Aorta (tissue), 5 donors: Measurements from ENCODE around the gene RAP1GAP2. TPM values are rescaled to one million over a fixed set of nuclear protein-coding genes. Genes with fewer than 3 reads are reported as not detected.
"Not testable (repeated sequence)": the region's sequence is repeated elsewhere in the genome, so short reads cannot be mapped to it uniquely, and the experiment has no call there.

ENCODE experiments used
- ATAC-seq: fragments of 200-7000 bp; cut with Tn5 transposase; one replicate; pipeline ENCODE4 v1.9.1; 2022; ENCODE audit warnings: moderate library complexity; ENCODE audit not compliant: low FRiP score
- DNase-seq, 2 donors: peaks; one replicate each; pipeline ENCODE4 v3.0.0-alpha.2; 2020
- H3K27ac ChIP-seq, 2 donors: one replicate each; pipeline ENCODE4 v1.5.1; 2013; ENCODE audit warnings: low read length in 2 of 2, mild to moderate bottlenecking in 2 of 2, moderate library complexity in 2 of 2, control low read depth in 1 of 2, inconsistent platforms in 1 of 2, low read depth in 1 of 2
- H3K27me3 ChIP-seq, 2 donors: one replicate each; pipeline ENCODE4 v1.6.1; 2013; ENCODE audit warnings: control low read depth in 1 of 2, low read length in 1 of 2, mild to moderate bottlenecking in 1 of 2, moderate library complexity in 1 of 2; ENCODE audit not compliant: insufficient read depth in 2 of 2, control insufficient read depth in 1 of 2
- H3K36me3 ChIP-seq, 2 donors: one replicate each; pipeline ENCODE4 v1.6.1; 2013; ENCODE audit warnings: control low read depth in 1 of 2, low read length in 1 of 2, mild to moderate bottlenecking in 1 of 2; ENCODE audit not compliant: insufficient read depth in 2 of 2, control insufficient read depth in 1 of 2
- H3K4me1 ChIP-seq, 2 donors: one replicate each; pipeline ENCODE4 v1.6.1; 2013; ENCODE audit warnings: low read length in 2 of 2, control low read depth in 1 of 2, mild to moderate bottlenecking in 1 of 2, moderate library complexity in 1 of 2; ENCODE audit not compliant: insufficient read depth in 2 of 2, control insufficient read depth in 1 of 2
- H3K4me3 ChIP-seq, 2 donors: one replicate each; pipeline ENCODE4 v1.5.1; 2013; ENCODE audit warnings: low read length in 2 of 2, control low read depth in 1 of 2, mild to moderate bottlenecking in 1 of 2
- H3K9me3 ChIP-seq: one replicate; pipeline ENCODE4 v1.6.1; 2013; ENCODE audit warnings: mild to moderate bottlenecking, low read length; ENCODE audit not compliant: control insufficient read depth
- WGBS, 2 donors: extraction: QIAGEN DNeasy Blood & Tissue Kit; methylation state at CpG; one replicate each; pipeline ENCODE4 v1.1.7; 2013; 5-methylcytosine and 5-hydroxymethylcytosine counted together
- intact Hi-C, 2 donors: fragments of 100-400 bp; cut with DNase I; formaldehyde crosslinking; loops; one replicate each; pipeline versions ENCODE4 v1.14.2 to v1.15.0; 2022
- polyA plus RNA-seq, 2 donors: library from polyadenylated mRNA; stranded (reverse); fragments of 200-250 nt; gene quantifications; one replicate each; pipeline ENCODE4 v1.2.3, GENCODE V29; 2013
- total RNA-seq, 2 donors: library from RNA; stranded (reverse); fragmentation: NEBNext Ultra II Directional; extraction: Animal tissue kit (Norgen Biotek cat#: 25700); gene quantifications; one replicate each; pipeline ENCODE4 v1.2.1, GENCODE V29; 2021
- donor health status: healthy with polysubstance abuse.
- donor health status: Bipolar disorder and iron deficiency.
- donor health status: DM: no; HTN: no; CAD: no.
- donor health status: DM: no; HTN: no; CAD: no.
- donor health status: DM: yes; HTN: yes; CAD: no.

Gene RAP1GAP2
- total and polyA plus RNA-seq, 4 donors: 2.0 to 7.7 (median 4.2) TPM

- ATAC-seq (no peak), DNase-seq (peak in 1 of 2 donors; percentile 35)
- Histone ChIP-seq H3K4me3 (no peak overlapping the region), H3K27ac (no peak overlapping the region), H3K9me3 (no peaks in the 10 kb centered on the region), H3K4me1 (no peaks in the 10 kb centered on the region), H3K27me3 (no peaks in the 10 kb centered on the region), H3K36me3 (no peaks in the 10 kb centered on the region)
- intact Hi-C loops: no loop called here
- 97 to 99% methylated on average over 6 of the region's 6 CpGs for WGBS, 2 donors
These were observed 198.2 kb downstream of the RAP1GAP2 start for GRCh38 chr17:2994441-2994840.

DNA sequence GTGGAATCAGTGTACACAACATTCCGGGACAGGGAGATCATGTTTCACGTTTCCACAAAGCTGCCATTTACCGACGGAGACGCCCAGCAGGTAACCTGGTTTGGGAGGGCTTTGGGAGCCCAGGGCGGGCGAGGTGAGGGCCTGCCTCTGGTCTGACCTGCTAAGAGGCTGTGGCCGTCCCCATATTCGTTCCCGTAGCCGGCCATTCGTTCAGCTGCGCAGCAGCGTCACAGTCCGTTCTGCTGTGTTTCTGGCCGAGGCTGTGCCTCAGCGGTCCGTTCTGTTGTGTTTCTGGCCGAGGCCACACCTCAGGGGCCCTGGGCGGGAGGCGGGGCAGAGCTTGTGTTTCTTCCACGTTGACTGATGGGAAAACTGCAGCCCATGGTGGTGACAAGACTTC, 199.1 kb downstream of the RAP1GAP2 start:
- H3K9me3 ChIP-seq: no peaks in the 10 kb centered on the region
- ATAC-seq: no peak
- no peaks in the 10 kb centered on the region for H3K36me3 ChIP-seq
- no peak overlapping the region for H3K27ac ChIP-seq
- 91 to 92% methylated on average over 22 of the region's 22 CpGs for WGBS, 2 donors
- no peaks in the 10 kb centered on the region for H3K4me1 ChIP-seq
- DNase-seq: peak in 1 of 2 donors; percentile 31
- no peaks in the 10 kb centered on the region for H3K27me3 ChIP-seq
- H3K4me3 ChIP-seq: no peak overlapping the region
- intact Hi-C loops: no loop called here

GRCh38 chr17:2995886-2996809, 199.9 kb downstream of the RAP1GAP2 start:
- Histone ChIP-seq H3K4me3 (no peak overlapping the region), H3K9me3 (no peaks in the 10 kb centered on the region), H3K27ac (no peak overlapping the region), H3K4me1 (no peaks in the 10 kb centered on the region), H3K36me3 (no peaks in the 10 kb centered on the region), H3K27me3 (no peaks in the 10 kb centered on the region)
- ATAC-seq (no peak), DNase-seq (peak in 1 of 2 donors; percentile 34)
- intact Hi-C loops: no loop called here
- WGBS, 2 donors: 77 to 82% methylated on average over 17 of the region's 17 CpGs

DNA sequence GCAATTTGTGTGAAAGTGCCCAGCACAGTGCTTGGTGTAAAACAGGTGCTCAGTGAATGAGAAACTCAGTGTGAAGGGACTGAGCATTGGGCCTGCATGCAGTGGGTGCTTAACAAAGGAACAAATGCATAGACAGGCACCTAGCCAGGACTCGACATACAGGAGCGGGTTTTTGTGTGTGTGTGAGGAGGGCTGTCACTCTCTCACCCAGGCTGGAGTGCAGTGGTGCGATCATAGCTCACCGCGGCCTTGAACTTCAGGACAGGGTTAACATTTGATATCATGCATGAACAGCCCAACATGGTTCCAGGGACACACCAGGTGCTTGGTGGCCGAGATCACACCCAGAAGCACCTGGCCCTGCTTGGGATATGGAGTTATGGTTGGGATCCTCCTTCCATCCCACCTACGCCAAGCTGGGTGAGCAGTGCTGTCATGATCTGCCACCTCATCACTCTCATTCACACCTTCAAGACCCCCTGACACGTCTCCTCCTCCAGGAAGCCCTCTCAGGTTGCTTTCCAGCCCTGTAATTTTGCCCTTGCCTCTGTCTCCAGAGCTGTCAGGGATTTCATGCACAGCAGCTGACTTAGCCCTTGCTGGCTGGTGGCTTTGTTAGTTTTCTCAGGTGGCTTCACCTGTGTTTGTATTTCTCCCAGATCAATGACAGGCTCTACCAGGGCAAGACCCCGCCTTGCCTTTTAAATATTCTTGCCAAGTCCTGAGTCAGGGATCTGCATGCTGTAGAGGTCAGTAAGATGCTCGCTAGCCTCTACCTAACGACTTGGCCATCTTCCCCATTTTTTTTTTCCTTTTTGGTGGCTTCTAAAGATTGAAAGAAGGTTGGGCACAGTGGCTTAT, 200.8 kb downstream of the RAP1GAP2 start:
- DNase-seq: peak in 1 of 2 donors; percentile 11
- no peak overlapping the region for H3K4me3 ChIP-seq
- 97 to 99% methylated on average over 11 of the region's 11 CpGs for WGBS, 2 donors

GRCh38 chr17:2998469-2998901, 202.2 kb downstream of the RAP1GAP2 start:
- H3K36me3 ChIP-seq, H3K9me3 ChIP-seq, H3K27ac ChIP-seq, H3K27me3 ChIP-seq, H3K4me1 ChIP-seq, ATAC-seq, H3K4me3 ChIP-seq, intact Hi-C loops: not testable (repeated sequence)
- WGBS, 2 donors: 95 to 97% methylated on average over 9 of the region's 9 CpGs
- DNase-seq: peak in 1 of 2 donors; percentile 6

More for the DNA sequence above, 200.8 kb downstream of the RAP1GAP2 start:
- no peaks in the 10 kb centered on the region for H3K36me3 ChIP-seq
- H3K4me1 ChIP-seq: no peaks in the 10 kb centered on the region
- ATAC-seq: no peak
- H3K27me3 ChIP-seq: no peaks in the 10 kb centered on the region
- H3K27ac ChIP-seq: no peak overlapping the region
- intact Hi-C loops: no loop called here
- no peaks in the 10 kb centered on the region for H3K9me3 ChIP-seq

DNA sequence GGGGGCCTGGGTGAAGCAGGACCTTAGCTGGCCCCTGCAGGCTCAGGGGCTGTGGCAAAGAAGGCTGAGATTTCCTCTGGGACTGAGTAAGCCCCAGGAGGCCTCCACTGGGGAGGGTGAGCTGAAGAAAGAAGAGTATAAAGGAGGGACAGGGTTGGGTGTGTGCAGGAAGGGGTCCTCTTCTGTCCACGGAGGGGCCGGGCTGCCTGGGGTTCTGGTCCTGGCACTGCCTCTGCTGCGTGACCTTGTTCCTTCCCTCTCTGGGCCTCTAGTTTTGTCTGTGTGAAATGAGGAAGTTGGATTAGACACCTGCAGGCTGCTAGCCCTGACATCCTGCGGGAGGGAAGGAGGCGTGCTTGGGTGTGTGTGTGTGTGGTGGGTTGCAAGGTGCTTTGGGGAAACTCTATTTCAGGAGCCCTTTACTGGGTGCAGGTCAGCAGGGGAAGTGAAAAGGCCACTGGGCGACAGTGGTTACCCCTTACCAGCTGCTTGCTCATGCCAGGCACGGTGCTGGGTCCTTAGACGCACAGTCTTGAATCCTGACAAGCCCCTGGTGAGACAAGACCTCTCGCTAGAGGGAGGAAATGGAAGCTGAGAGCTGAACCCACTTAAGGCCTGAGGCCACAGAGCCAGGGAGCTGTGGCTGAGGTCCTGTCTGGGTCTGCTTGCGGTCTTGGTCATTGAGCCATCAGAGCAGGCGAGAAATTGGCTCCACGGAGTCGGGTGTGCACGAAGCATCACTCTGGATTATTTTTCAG, 206.5 kb downstream of the RAP1GAP2 start:
- Histone ChIP-seq H3K27me3 (no peaks in the 10 kb centered on the region), H3K9me3 (no peaks in the 10 kb centered on the region), H3K4me3 (no peak overlapping the region), H3K27ac (no peak overlapping the region), H3K4me1 (no peaks in the 10 kb centered on the region), H3K36me3 (no peaks in the 10 kb centered on the region)
- WGBS, 2 donors: 85 to 89% methylated on average over 14 of the region's 14 CpGs
- DNase-seq (peak in 1 of 2 donors; percentile 51), ATAC-seq (no peak)
- intact Hi-C loops: no loop called here

DNA sequence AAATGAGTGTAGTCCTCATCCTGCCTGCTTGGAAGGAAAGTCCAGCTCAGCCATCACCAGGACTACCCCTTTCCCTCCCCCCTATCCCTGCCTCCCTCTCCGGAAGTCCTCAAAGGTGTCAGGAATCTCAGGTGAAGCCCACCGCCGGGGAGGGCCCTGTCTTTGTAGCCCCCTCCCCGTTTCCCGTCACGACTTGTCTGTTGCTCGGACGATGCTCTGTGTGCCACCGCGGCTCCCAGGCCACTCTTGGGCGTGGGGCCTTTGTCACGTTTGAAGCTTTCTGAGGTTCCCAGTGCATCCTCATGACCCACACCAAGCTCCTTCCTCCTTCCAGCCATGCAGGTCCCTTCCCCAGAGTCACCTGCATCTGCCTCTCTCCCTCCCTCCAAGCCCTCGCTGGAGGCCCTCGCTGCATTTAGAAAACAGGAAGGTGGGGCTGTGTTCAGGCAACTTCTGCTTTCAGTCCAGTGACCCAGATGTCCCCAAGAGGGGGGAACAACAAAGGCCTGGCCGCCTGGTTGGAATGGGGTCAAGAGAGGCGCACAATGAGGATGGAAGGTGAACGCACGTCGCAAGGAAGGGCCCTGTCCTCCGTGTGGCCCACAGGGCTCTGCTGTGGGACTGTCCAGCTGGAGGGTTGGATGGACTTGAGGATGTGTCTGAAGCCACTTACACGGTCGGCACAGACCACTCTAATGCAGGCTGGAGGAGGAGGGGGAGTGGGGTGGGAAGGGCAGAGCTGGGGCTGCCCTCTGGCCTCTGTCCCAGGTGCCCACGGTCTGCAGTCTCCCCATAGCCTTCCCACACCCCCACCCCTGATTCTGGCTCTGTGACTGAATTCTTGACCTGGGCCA, 207.3 kb downstream of the RAP1GAP2 start:
- ATAC-seq (peak; percentile 19), DNase-seq (peak in 1 of 2 donors; percentile 72)
- Histone ChIP-seq H3K4me1 (no peaks in the 10 kb centered on the region), H3K9me3 (no peaks in the 10 kb centered on the region), H3K36me3 (no peaks in the 10 kb centered on the region), H3K4me3 (no peak overlapping the region), H3K27me3 (no peaks in the 10 kb centered on the region), H3K27ac (peak overlapping the region; percentile 53 to 70)
- intact Hi-C loops: no loop called here
- 69 to 70% methylated on average over 23 of the region's 23 CpGs for WGBS, 2 donors
